H1 (cell line): ENCODE results near the gene PLD2. TPM values are rescaled to one million over a fixed set of nuclear protein-coding genes. Genes with fewer than 3 reads are reported as not detected.
A peak's percentile ranks its signal among the peaks of the same experiment; 100 is the strongest.

Source experiments
- CTCF ChIA-PET: fragments of 300-600 bp; sonication (Branson Sonifier 250); formaldehyde crosslinking; loops from one replicate; lab custom pipeline; 2021; ENCODE audit not compliant: partially characterized antibody; lab: Charles Lee
- POLR2A ChIA-PET: fragments of 300-600 bp; sonication (Branson Sonifier 250); formaldehyde crosslinking; loops from one replicate; lab custom pipeline; 2021; ENCODE audit warnings: inconsistent platforms; ENCODE audit not compliant: partially characterized antibody; lab: Charles Lee
- DNase-seq, 2 experiments: peaks; one replicate each; pipeline versions ENCODE4 v3.0.0 to v3.0.0-alpha.2; 2010 to 2022; ENCODE audit warnings: low spot score in 2 of 2, low read depth in 1 of 2, mixed read lengths in 1 of 2
- FAIRE-seq: peaks from 2 replicates; lab custom pipeline; 2011; peaks lifted over from hg19 to GRCh38; lab: Jason Lieb, UNC
- H2AFZ ChIP-seq: 2 replicates; pipeline ENCODE4 v1.8.1; 2012; ENCODE audit warnings: low read length, inconsistent platforms
- H2AK5ac ChIP-seq: 2 replicates; pipeline ENCODE4 v1.6.1; 2013; ENCODE audit warnings: low read depth, low read length
- H2BK120ac ChIP-seq: replicated peaks from 2 replicates; pipeline ENCODE3; 2013; ENCODE audit warnings: low read depth, low read length, inconsistent platforms
- H2BK12ac ChIP-seq: 2 replicates; pipeline ENCODE4 v1.6.1; 2013; ENCODE audit warnings: low read depth, low read length
- H2BK15ac ChIP-seq: 2 replicates; pipeline ENCODE4 v1.6.1; 2013; ENCODE audit warnings: low read length
- H2BK20ac ChIP-seq: 2 replicates; pipeline ENCODE4 v1.6.1; 2013; ENCODE audit warnings: low read length
- H2BK5ac ChIP-seq: 2 replicates; pipeline ENCODE4 v1.6.1; 2013; ENCODE audit warnings: low read depth, low read length
- H3K14ac ChIP-seq: 2 replicates; pipeline ENCODE4 v1.6.1; 2013; ENCODE audit warnings: inconsistent platforms; ENCODE audit not compliant: insufficient read length
- H3K18ac ChIP-seq: 2 replicates; pipeline ENCODE4 v1.6.1; 2013; ENCODE audit warnings: low read length; ENCODE audit errors: extremely low read depth
- H3K23ac ChIP-seq: 2 replicates; pipeline ENCODE4 v1.6.1; 2013; ENCODE audit warnings: inconsistent platforms; ENCODE audit not compliant: insufficient read length
- H3K23me2 ChIP-seq: 2 replicates; pipeline ENCODE4 v1.6.1; 2013; ENCODE audit warnings: low read depth, low read length
- H3K27ac ChIP-seq: 2 replicates; pipeline ENCODE4 v1.6.1; 2011; ENCODE audit warnings: low read depth, low read length, inconsistent platforms
- H3K27me3 ChIP-seq, 4 experiments: replicated peaks in 1 of 4; 1 replicate in 1 of 4; 2 replicates in 3 of 4; pipeline versions ENCODE4 v1.6.1 to v1.8.1; 2011 to 2013; ENCODE audit warnings: low read length in 3 of 4, mild to moderate bottlenecking in 3 of 4, inconsistent platforms in 2 of 4, mixed read lengths in 2 of 4, moderate library complexity in 1 of 4; ENCODE audit not compliant: control insufficient read depth in 3 of 4, insufficient read depth in 3 of 4; ENCODE audit errors: extremely low read depth in 1 of 4
- H3K36me3 ChIP-seq, 4 experiments: 2 replicates each; pipeline versions ENCODE4 v1.6.1 to v1.8.1; 2011 to 2013; ENCODE audit warnings: mild to moderate bottlenecking in 4 of 4, low read length in 3 of 4, moderate library complexity in 2 of 4, control low read depth in 1 of 4, inconsistent platforms in 1 of 4; ENCODE audit not compliant: insufficient read depth in 4 of 4, control insufficient read depth in 2 of 4
- H3K4ac ChIP-seq: replicated peaks from 2 replicates; pipeline ENCODE3; 2013; ENCODE audit warnings: low read length, low read depth, mixed read lengths, inconsistent platforms; ENCODE audit not compliant: insufficient read length
- H3K4me1 ChIP-seq, 4 experiments: replicated peaks in 1 of 4; 1 replicate in 1 of 4; 2 replicates in 3 of 4; pipeline versions ENCODE4 v1.6.1 to v1.8.1; 2011 to 2013; ENCODE audit warnings: low read length in 3 of 4, inconsistent platforms in 2 of 4, mixed read lengths in 1 of 4; ENCODE audit not compliant: insufficient read depth in 4 of 4, control insufficient read depth in 3 of 4
- H3K4me2 ChIP-seq, 2 experiments: 2 replicates each; pipeline versions ENCODE4 v1.6.1 to v1.8.1; 2011 to 2013; ENCODE audit warnings: low read depth in 2 of 2, low read length in 2 of 2, control low read depth in 1 of 2, inconsistent platforms in 1 of 2, mild to moderate bottlenecking in 1 of 2; ENCODE audit not compliant: insufficient read depth in 1 of 2
- H3K4me3 ChIP-seq, 4 experiments: fragments of 200-600, 300-600 bp in 1 of 4; sonication (generic), shearing (Covaris generic), sonication (Bioruptor Twin) in 1 of 4; 2 replicates each; pipeline versions ENCODE4 v1.5.1 to v1.8.1; 2011 to 2016; ENCODE audit warnings: low read length in 4 of 4, low read depth in 3 of 4, control low read depth in 2 of 4, inconsistent platforms in 2 of 4, mild to moderate bottlenecking in 2 of 4, mixed read lengths in 1 of 4, moderate library complexity in 1 of 4; ENCODE audit not compliant: insufficient read depth in 2 of 4; ENCODE audit errors: extremely low read depth in 1 of 4
- H3K56ac ChIP-seq: replicated peaks from 2 replicates; pipeline ENCODE3; 2013; ENCODE audit warnings: low read depth, mild to moderate bottlenecking, mixed read lengths, low read length, inconsistent platforms; ENCODE audit not compliant: insufficient read length
- H3K79me1 ChIP-seq: 2 replicates; pipeline ENCODE4 v1.6.1; 2013; ENCODE audit warnings: low read depth, low read length, control low read depth
- H3K79me2 ChIP-seq, 2 experiments: 2 replicates each; pipeline versions ENCODE4 v1.6.1 to v1.8.1; 2012 to 2013; ENCODE audit warnings: low read length in 2 of 2, mild to moderate bottlenecking in 2 of 2, inconsistent platforms in 1 of 2; ENCODE audit not compliant: insufficient read depth in 2 of 2, control insufficient read depth in 1 of 2
- H3K9ac ChIP-seq, 4 experiments: replicated peaks in 1 of 4; 1 replicate in 1 of 4; 2 replicates in 3 of 4; pipeline versions ENCODE4 v1.6.1 to v1.8.1; 2011 to 2013; ENCODE audit warnings: low read depth in 3 of 4, low read length in 3 of 4, control low read depth in 2 of 4, mild to moderate bottlenecking in 2 of 4, moderate library complexity in 2 of 4, inconsistent platforms in 1 of 4; ENCODE audit errors: extremely low read depth in 1 of 4
- H3K9me3 ChIP-seq, 2 experiments: 2 replicates each; pipeline versions ENCODE4 v1.6.1 to v1.8.1; 2012 to 2013; ENCODE audit warnings: mild to moderate bottlenecking in 2 of 2, moderate library complexity in 2 of 2, control low read depth in 1 of 2, inconsistent platforms in 1 of 2, low read depth in 1 of 2, low read length in 1 of 2, mixed read lengths in 1 of 2; ENCODE audit not compliant: insufficient read depth in 2 of 2
- H4K20me1 ChIP-seq, 2 experiments: replicated peaks in 1 of 2; 2 replicates each; pipeline versions ENCODE3 to v1.8.1; 2011 to 2013; ENCODE audit warnings: inconsistent platforms in 2 of 2, low read length in 2 of 2, mild to moderate bottlenecking in 1 of 2; ENCODE audit not compliant: insufficient read depth in 2 of 2, control insufficient read depth in 1 of 2
- H4K5ac ChIP-seq: 2 replicates; pipeline ENCODE4 v1.6.1; 2013; ENCODE audit warnings: low read length, low read depth, mixed read lengths, inconsistent platforms; ENCODE audit not compliant: insufficient read length
- H4K8ac ChIP-seq: 2 replicates; pipeline ENCODE4 v1.8.0; 2013; ENCODE audit warnings: mild to moderate bottlenecking, moderate library complexity, low read length, inconsistent platforms; ENCODE audit not compliant: insufficient read depth; ENCODE audit errors: extremely low read depth
- H4K91ac ChIP-seq: replicated peaks from 2 replicates; pipeline ENCODE3; 2013; ENCODE audit warnings: low read length, mixed read lengths, inconsistent platforms; ENCODE audit not compliant: insufficient read length
- GABPA ChIP-seq: IDR thresholded peaks from 2 replicates; pipeline ENCODE4 v1.6.1; 2011; ENCODE audit warnings: mild to moderate bottlenecking, low read length, moderate library complexity, borderline replicate concordance; ENCODE audit not compliant: insufficient read depth
- WGBS, 2 experiments: shearing (Covaris generic) in 1 of 2; methylation state at CpG; one replicate each; pipeline versions ENCODE4 v1.1.6 to v1.1.7; 2013 to 2015; ENCODE audit warnings: low lambda C conversion rate in 2 of 2, mixed read lengths in 2 of 2, inconsistent platforms in 1 of 2, low coverage in 1 of 2, missing lambda C conversion rate in 1 of 2; ENCODE audit not compliant: insufficient replicate concordance in 2 of 2, insufficient coverage in 1 of 2, insufficient read length in 1 of 2; ENCODE audit errors: extremely low coverage in 1 of 2, missing lambda C conversion rate in 1 of 2; 5-methylcytosine and 5-hydroxymethylcytosine counted together
- polyA plus RNA-seq, 7 experiments: library from polyadenylated mRNA; depleted of rRNA in 3 of 7; stranded (reverse) in 5 of 7; unstranded in 2 of 7; fragments of >200 nt in 5 of 7; fragments of 200-250 nt in 2 of 7; gene quantifications; 1 replicate in 5 of 7; 2 replicates in 1 of 7; 4 replicates in 1 of 7; pipeline versions ENCODE4 v1.2.1 to v1.2.3, GENCODE V29; 2011 to 2013; ENCODE audit warnings: missing spikeins in 2 of 7, mixed read lengths in 2 of 7
- total RNA-seq: library from RNA; stranded (reverse); fragmentation: NEBNext Ultra II Directional; extraction: Animal tissue kit (Norgen Biotek cat#: 25700); gene quantifications from 2 replicates; pipeline ENCODE4 v1.2.1, GENCODE V29; 2021

Gene PLD2
- total and polyA plus RNA-seq, 2 of the 8 experiments (the other 6 are each of a cell fraction or from before 2014, with no cell fraction given): 44.3 to 48.4 TPM

DNA sequence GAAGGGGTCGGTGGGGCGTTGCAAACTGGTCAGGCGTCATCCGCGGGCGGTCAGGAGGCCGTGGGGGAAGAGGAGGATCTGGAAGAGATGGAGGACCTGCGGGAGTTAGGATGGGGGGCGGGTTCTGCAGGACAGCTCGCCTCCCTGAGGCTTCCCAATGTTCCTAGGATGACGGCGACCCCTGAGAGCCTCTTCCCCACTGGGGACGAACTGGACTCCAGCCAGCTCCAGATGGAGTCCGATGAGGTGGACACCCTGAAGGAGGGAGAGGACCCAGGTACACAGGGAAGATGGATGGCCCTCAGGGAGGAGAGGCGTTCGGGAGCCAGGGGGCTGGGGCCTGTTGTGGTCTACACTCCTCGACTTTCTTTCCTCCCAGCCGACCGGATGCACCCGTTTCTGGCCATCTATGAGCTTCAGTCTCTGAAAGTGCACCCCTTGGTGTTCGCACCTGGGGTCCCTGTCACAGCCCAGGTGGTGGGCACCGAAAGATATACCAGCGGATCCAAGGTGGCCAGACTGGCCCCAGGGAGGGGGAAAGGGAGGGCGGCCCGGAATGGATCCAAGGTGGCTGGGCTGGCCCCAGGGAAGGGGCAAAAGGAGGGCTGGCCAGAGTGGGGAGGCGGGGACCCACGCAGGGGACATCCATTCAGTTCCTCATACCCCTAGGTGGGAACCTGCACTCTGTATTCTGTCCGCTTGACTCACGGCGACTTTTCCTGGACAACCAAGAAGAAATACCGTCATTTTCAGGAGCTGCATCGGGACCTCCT is 839 bp downstream of the PLD2 start:
- ChIA-PET POLR2A (interaction anchor here (0.9 to 3.2 kb wide), 12 partner anchors 10 to 132 kb away, joined by 3 to 25 read pairs (median 5); partner anchors contain the start of genes GLTPD2, PSMB6, RNF167 and SLC25A11), CTCF (interaction anchor here (0.7 to 3.0 kb wide), 8 partner anchors 9 to 97 kb away, joined by 3 to 14 read pairs (median 4); partner anchors contain the start of genes ARRB2 and VMO1)
- FAIRE-seq (no peak), DNase-seq (no peak)
- peak overlapping the region; percentile 53 to 97 (median 75) for H3K4me3 ChIP-seq
- no peak overlapping the region for H4K5ac ChIP-seq
- H3K23me2 ChIP-seq: peaks cover 6% of the 10 kb centered on the region; the same call in 1 of the 2 replicates
- H2AFZ ChIP-seq: no peak overlapping the region
- no peaks in the 10 kb centered on the region for H3K9me3 ChIP-seq
- H2BK15ac ChIP-seq: no peak overlapping the region
- no peak overlapping the region for H3K14ac ChIP-seq
- no peaks in the 10 kb centered on the region for H3K79me1 ChIP-seq
- no peak overlapping the region for H2BK20ac ChIP-seq
- 0 out of 4 replicates have a peak, but pooled peaks cover 0 to 3% of the 10 kb centered on the region in 2 experiments for H3K79me2 ChIP-seq
- no peak for TF ChIP-seq GABPA
- no peak overlapping the region for H4K91ac ChIP-seq
- H3K23ac ChIP-seq: no peak overlapping the region
- peak overlapping the region; percentile 3 to 70 (median 56) for H3K9ac ChIP-seq
- peaks cover 0 to 1% of the 10 kb centered on the region in 2 experiments for H4K20me1 ChIP-seq
- no peaks in the 10 kb centered on the region; a peak in 1 of 7 replicates for H3K27me3 ChIP-seq
- H3K18ac ChIP-seq: peak overlapping the region; percentile 48
- WGBS, 2 experiments: 64% methylated on average over 21 of the region's 32 CpGs; no CpG with 5 or more reads in 1 of the 2 experiments
- H3K56ac ChIP-seq: no peak overlapping the region
- H3K4ac ChIP-seq: no peak overlapping the region
- H2BK120ac ChIP-seq: no peak overlapping the region
- peaks cover 0 to 22% (median 5%) of the 10 kb centered on the region in 4 experiments; a peak in 5 of 8 replicates for H3K36me3 ChIP-seq
- peak overlapping the region; percentile 39; the same call in 1 of the 2 replicates for H2BK12ac ChIP-seq
- no peak overlapping the region for H2BK5ac ChIP-seq
- no peak overlapping the region for H2AK5ac ChIP-seq
- H3K27ac ChIP-seq: no peak overlapping the region; the same call in 1 of the 2 replicates
- peak overlapping the region; percentile 75 to 91 for H3K4me2 ChIP-seq
- peaks cover 0 to 5% (median 4%) of the 10 kb centered on the region in 4 experiments; a peak in 3 of 7 replicates for H3K4me1 ChIP-seq
- H4K8ac ChIP-seq: no peak overlapping the region
